ENCODE measurements around the gene ZNF354C. TPM values are rescaled to one million over a fixed set of nuclear protein-coding genes. Genes with fewer than 3 reads are reported as not detected.
A peak's percentile ranks its signal among the peaks of the same experiment; 100 is the strongest.
"Not testable (repeated sequence)": the region's sequence is repeated elsewhere in the genome, so short reads cannot be mapped to it uniquely, and the experiment has no call there.

The ZNF354C gene
- total and polyA plus RNA-seq, 3 donors from 2014 or later: 4.0 to 4.8 (median 4.6) TPM

DNA sequence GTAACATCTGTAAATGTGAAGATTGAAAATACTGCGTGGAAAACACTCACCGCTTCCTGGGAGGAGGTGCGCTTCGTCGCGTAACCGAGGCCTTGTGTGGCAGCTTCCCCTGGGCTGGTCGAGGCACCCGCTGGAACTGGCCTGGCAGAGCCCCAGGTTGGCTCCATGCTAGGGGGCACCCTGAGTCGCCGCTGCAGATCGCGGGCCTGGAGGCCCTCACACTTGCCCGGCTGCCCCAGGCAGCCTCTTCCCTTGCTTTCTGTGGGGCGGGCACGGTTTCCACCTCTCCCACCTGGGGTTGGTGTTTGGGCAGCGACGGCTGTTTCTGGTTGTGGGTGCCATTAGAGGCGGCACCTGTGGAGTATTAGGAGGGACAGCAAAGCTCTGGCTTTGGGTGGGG is 852 bp downstream of the ZNF354C start:
- intact Hi-C loops (cut with DNase I; ENCODE audit: low total_unique reads): loop anchor here (5.0 kb wide), 1 partner anchor 334 kb away; no protein-coding TSS in a partner anchor
- Histone ChIP-seq H3K4me1 (peaks cover 8% of the 10 kb centered on the region), H3K36me3 (ENCODE audit: low read depth, missing control alignments) (no peaks in the 10 kb centered on the region), H3K27ac (no peak overlapping the region), H3K27me3 (no peaks in the 10 kb centered on the region), H3K9me3 (no peaks in the 10 kb centered on the region), H3K4me3 (peak overlapping the region; percentile 69 to 85)
- DNase-seq: no peak
- TF ChIP-seq POLR2A (IDR thresholded peaks at IDR 0.05) (no peak), CTCF (IDR thresholded peaks at IDR 0.05) (no peak)
- WGBS, 2 donors: 57 to 82% methylated on average over 7 to 19 of the region's 19 CpGs

GRCh38 chr5:179065703-179066102 is 5.5 kb downstream of the ZNF354C start:
- Histone ChIP-seq H3K36me3 (ENCODE audit: low read depth, missing control alignments) (no peaks in the 10 kb centered on the region), H3K4me3 (no peak overlapping the region), H3K9me3 (no peaks in the 10 kb centered on the region), H3K27me3 (no peaks in the 10 kb centered on the region), H3K27ac (no peak overlapping the region), H3K4me1 (peaks cover 8% of the 10 kb centered on the region)
- WGBS, 2 donors: 93 to 97% methylated on average over 6 of the region's 6 CpGs
- no peak for DNase-seq
- intact Hi-C loops (cut with DNase I; ENCODE audit: low total_unique reads): no loop called here
- TF ChIP-seq CTCF (IDR thresholded peaks at IDR 0.05) (no peak), POLR2A (IDR thresholded peaks at IDR 0.05) (no peak)

DNA sequence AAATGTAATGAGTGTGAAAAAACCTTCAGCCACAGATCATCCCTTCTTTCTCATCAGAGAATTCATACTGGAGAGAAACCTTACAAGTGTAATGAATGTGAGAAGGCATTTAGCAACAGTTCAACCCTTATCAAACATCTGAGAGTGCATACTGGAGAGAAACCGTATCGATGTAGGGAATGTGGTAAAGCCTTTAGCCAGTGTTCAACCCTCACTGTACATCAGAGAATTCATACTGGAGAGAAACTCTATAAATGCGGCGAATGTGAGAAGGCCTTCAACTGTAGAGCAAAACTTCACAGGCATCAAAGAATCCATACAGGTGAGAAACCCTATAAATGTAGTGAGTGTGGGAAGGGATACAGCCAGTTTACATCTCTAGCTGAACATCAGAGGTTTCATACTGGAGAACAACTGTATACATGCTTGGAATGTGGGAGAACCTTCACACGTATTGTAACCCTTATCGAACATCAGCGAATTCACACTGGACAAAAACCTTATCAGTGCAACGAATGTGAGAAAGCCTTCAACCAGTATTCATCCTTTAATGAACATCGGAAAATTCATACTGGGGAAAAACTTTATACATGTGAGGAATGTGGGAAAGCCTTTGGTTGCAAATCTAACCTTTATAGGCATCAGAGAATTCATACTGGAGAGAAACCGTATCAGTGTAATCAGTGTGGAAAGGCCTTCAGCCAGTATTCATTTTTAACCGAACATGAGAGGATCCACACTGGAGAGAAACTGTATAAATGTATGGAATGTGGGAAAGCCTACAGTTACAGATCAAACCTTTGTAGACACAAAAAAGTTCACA is 19.2 kb downstream of the ZNF354C start:
- H3K4me1 ChIP-seq: no peaks in the 10 kb centered on the region
- no peaks in the 10 kb centered on the region for H3K27me3 ChIP-seq
- no peaks in the 10 kb centered on the region for H3K36me3 ChIP-seq (ENCODE audit: low read depth, missing control alignments)
- intact Hi-C loops (cut with DNase I; ENCODE audit: low total_unique reads): no loop called here
- H3K27ac ChIP-seq: no peak overlapping the region
- peaks cover 3% of the 10 kb centered on the region for H3K9me3 ChIP-seq
- TF ChIP-seq POLR2A (IDR thresholded peaks at IDR 0.05) (no peak), CTCF (IDR thresholded peaks at IDR 0.05) (no peak)
- DNase-seq: no peak
- no peak overlapping the region for H3K4me3 ChIP-seq
- 97 to 98% methylated on average over 11 of the region's 11 CpGs for WGBS, 2 donors

GRCh38 chr5:179080724-179081123 is 20.6 kb downstream of the ZNF354C start:
- DNase-seq: no peak
- WGBS, 2 donors: 90 to 92% methylated on average over 4 of the region's 4 CpGs
- Histone ChIP-seq H3K4me3 (no peak overlapping the region), H3K36me3 (ENCODE audit: low read depth, missing control alignments) (no peaks in the 10 kb centered on the region), H3K9me3 (peaks cover 3% of the 10 kb centered on the region), H3K27ac (no peak overlapping the region), H3K27me3 (no peaks in the 10 kb centered on the region), H3K4me1 (no peaks in the 10 kb centered on the region)
- intact Hi-C loops (cut with DNase I; ENCODE audit: low total_unique reads): no loop called here
- TF ChIP-seq CTCF (IDR thresholded peaks at IDR 0.05) (no peak), POLR2A (IDR thresholded peaks at IDR 0.05) (no peak)

DNA sequence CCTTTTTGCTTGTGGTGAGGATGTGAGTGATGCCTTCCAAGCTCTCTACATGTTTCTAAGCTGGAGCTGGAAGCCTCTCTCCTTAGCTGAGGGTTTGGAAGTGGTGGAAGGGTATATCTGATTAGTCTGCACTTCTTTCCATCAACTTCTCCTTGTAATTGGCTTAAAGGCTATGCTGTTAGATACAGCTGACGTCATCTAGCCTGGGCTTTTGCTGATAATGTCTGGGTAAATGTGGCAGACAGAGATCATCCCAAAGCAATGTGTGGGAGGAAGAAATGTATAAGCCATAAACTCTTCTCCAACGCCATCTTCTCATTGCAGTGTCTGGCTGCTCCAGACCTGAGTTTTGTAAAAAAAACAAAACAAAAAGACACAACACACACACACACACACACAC is 29.3 kb downstream of the ZNF354C start:
- 88 to 89% methylated on average over 2 of the region's 2 CpGs for WGBS, 2 donors
- H3K4me3 ChIP-seq: no peak overlapping the region
- H3K36me3 ChIP-seq (ENCODE audit: low read depth, missing control alignments): no peaks in the 10 kb centered on the region
- no peaks in the 10 kb centered on the region for H3K27me3 ChIP-seq
- DNase-seq: no peak
- TF ChIP-seq POLR2A (IDR thresholded peaks at IDR 0.05) (no peak), CTCF (IDR thresholded peaks at IDR 0.05) (no peak)
- no peaks in the 10 kb centered on the region for H3K9me3 ChIP-seq
- intact Hi-C loops (cut with DNase I; ENCODE audit: low total_unique reads): no loop called here
- H3K27ac ChIP-seq: no peak overlapping the region
- H3K4me1 ChIP-seq: no peaks in the 10 kb centered on the region

- intact Hi-C loops (cut with DNase I; ENCODE audit: low total_unique reads); H3K4me1 ChIP-seq; H3K36me3 ChIP-seq (ENCODE audit: low read depth, missing control alignments); DNase-seq; H3K27ac ChIP-seq; H3K27me3 ChIP-seq; H3K9me3 ChIP-seq; H3K4me3 ChIP-seq: not testable (repeated sequence)
- 88 to 97% methylated on average over 7 to 17 of the region's 17 CpGs for WGBS, 2 donors
These were observed 41.1 kb downstream of the ZNF354C start for GRCh38 chr5:179101282-179101681.

Measured in testis (tissue), 3 donors.